ENCODE measurements around the gene LUM.

GRCh38 chr12:91111366-91112325 lies at the start of gene LUM:
- no peak for TF ChIP-seq REST (IDR thresholded peaks at IDR 0.05; ENCODE audit: unreplicated experiment)
- TF ChIP-seq STAT1 (IDR thresholded peaks at IDR 0.05; ENCODE audit: unreplicated experiment), result no peak
- no peak for TF ChIP-seq CTCF (conservative IDR thresholded peaks at IDR 0.05; ENCODE audit: low read depth in 2 of 2)
- TF ChIP-seq POLR2AphosphoS5 (IDR thresholded peaks at IDR 0.05; ENCODE audit: low read depth), result no peak
- TF ChIP-seq CREB1 (CRISPR knock-in tag; IDR thresholded peaks at IDR 0.05; ENCODE audit: low read depth), result no peak
- TF ChIP-seq EZH2 (IDR thresholded peaks at IDR 0.05; ENCODE audit: low read depth, unreplicated experiment), result no peak
- TF ChIP-seq JUNB (IDR thresholded peaks at IDR 0.05; ENCODE audit: unreplicated experiment), result no peak
- no peak for TF ChIP-seq ETS1 (IDR thresholded peaks at IDR 0.05)
- no peak for TF ChIP-seq EZH2phosphoT487 (IDR thresholded peaks at IDR 0.05; ENCODE audit: unreplicated experiment)

Data from GM23338 (cell line).